LNCaP clone FGC (cell line): ENCODE measurements around the gene BTBD16.

Experiments used
- DNase-seq: peaks from one replicate; pipeline ENCODE4 v3.0.0-alpha.2; 2011; ENCODE audit warnings: low read depth
- H3K4me3 ChIP-seq: 2 replicates; pipeline ENCODE4 v1.5.1; 2011; ENCODE audit warnings: mild to moderate bottlenecking, low read depth, low read length, control low read depth
- TF ChIP-seq, protein P1 (sequence below): IDR thresholded peaks from 2 replicates; pipeline ENCODE4 v1.5.1; 2012; ENCODE audit warnings: mild to moderate bottlenecking; ENCODE audit not compliant: control insufficient read depth, insufficient read depth; ENCODE audit errors: extremely low read depth

BTBD16 gene

DNA sequence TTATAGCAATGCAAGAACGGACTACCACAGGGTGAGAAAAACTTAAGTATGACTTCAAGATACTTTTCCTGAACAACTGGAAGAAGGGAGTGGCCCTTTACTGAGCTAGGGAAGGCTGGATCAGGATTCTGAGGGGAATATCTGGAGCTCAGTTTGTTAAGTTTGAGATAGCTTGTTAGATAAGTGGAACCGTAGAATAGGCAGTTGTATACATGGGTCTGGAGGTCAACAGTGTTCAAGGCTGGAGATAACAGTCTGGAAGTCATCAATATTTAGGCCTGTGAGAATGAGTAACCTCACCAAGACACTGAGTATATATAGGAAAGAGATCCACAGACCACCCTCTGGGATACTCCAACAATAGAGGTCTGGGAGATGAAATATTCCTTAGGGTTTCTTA is 110.6 kb downstream of the BTBD16 start:
- no peak for DNase-seq
- TF ChIP-seq, protein P1, sequence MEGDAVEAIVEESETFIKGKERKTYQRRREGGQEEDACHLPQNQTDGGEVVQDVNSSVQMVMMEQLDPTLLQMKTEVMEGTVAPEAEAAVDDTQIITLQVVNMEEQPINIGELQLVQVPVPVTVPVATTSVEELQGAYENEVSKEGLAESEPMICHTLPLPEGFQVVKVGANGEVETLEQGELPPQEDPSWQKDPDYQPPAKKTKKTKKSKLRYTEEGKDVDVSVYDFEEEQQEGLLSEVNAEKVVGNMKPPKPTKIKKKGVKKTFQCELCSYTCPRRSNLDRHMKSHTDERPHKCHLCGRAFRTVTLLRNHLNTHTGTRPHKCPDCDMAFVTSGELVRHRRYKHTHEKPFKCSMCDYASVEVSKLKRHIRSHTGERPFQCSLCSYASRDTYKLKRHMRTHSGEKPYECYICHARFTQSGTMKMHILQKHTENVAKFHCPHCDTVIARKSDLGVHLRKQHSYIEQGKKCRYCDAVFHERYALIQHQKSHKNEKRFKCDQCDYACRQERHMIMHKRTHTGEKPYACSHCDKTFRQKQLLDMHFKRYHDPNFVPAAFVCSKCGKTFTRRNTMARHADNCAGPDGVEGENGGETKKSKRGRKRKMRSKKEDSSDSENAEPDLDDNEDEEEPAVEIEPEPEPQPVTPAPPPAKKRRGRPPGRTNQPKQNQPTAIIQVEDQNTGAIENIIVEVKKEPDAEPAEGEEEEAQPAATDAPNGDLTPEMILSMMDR = no peak
- no peak overlapping the region for H3K4me3 ChIP-seq

DNA sequence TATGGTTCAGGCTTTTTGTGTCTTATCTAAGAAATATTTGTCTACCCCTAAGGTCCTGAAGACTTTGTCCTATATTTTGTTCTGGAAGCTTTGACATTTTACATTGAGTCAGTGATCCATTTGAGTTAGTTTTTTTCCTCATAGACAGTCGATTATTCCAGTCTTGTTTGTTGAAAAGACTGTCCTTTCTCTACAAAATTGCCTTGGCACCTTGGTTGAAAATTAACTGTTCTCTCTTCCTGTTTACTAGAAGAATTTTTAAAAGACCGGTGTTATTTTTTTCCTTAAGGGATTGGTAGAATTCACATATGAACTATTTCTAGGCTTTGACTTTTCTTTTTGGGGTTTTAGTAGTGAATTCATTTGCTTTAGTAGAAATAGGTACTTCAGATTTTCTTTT is 115.4 kb downstream of the BTBD16 start:
- no peak overlapping the region for H3K4me3 ChIP-seq
- TF ChIP-seq, protein P1 = no peak
- no peak for DNase-seq

DNA sequence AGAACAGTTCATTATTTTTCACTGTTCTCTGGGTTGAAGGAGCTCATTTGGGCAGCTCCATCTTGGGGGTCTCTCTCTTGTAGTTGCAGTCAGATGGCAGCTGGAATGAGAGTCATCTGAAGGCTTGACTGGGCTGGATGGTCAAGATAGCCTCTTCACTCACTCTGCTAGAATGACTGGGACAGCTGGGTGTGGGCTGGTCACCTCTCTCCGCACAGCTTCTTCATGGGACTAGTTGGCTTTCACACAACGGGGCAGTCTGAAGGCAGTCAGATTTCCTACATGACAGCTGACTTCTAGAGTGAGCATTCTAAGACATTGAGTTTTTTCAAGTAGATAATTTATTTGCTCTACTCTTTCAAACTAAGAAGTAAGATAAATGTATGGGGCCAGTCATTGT is 116.5 kb downstream of the BTBD16 start:
- no peak for DNase-seq
- TF ChIP-seq, protein P1 = no peak
- no peak overlapping the region for H3K4me3 ChIP-seq
